Rectal smooth muscle tissue (tissue), 1 donor: ENCODE data around the gene EHD1.

Experiments used
- H3K27ac ChIP-seq: one replicate; pipeline ENCODE4 v1.7.0; 2013; ENCODE audit warnings: low read depth, low read length, inconsistent platforms
- H3K27me3 ChIP-seq: one replicate; pipeline ENCODE4 v1.7.0; 2013; ENCODE audit warnings: low read length; ENCODE audit not compliant: control insufficient read depth, insufficient read depth
- H3K36me3 ChIP-seq: one replicate; pipeline ENCODE4 v1.7.0; 2013; ENCODE audit warnings: low read length; ENCODE audit not compliant: control insufficient read depth, insufficient read depth
- H3K4me1 ChIP-seq: one replicate; pipeline ENCODE4 v1.7.0; 2013; ENCODE audit warnings: low read length; ENCODE audit not compliant: control insufficient read depth, insufficient read depth
- H3K4me3 ChIP-seq: one replicate; pipeline ENCODE4 v1.7.0; 2013; ENCODE audit warnings: low read length
- H3K9ac ChIP-seq: one replicate; pipeline ENCODE4 v1.7.0; 2013; ENCODE audit warnings: low read length

EHD1 gene

GRCh38 chr11:64916775-64917662 lies 38.6 kb upstream of the EHD1 start, which contains the start of gene ATG2A:
ATG2A (minus strand) TSS chr11:64917209; CDS start chr11:64917135, 74 bp downstream.
- Histone ChIP-seq H3K4me3 (peak within 1 kb of the TSS; percentile 94), H3K27ac (peak within 1 kb of the TSS; percentile 82), H3K9ac (peak within 1 kb of the TSS; percentile 93)

GRCh38 chr11:64916040-64916774 lies 37.8 kb upstream of the EHD1 start:
- peak overlapping the region; percentile 70 for H3K27ac ChIP-seq
- H3K27me3 ChIP-seq = no peaks in the 10 kb centered on the region
- peak overlapping the region; percentile 94 for H3K4me3 ChIP-seq
- peaks cover 9% of the 10 kb centered on the region for H3K4me1 ChIP-seq
- H3K36me3 ChIP-seq = peaks cover 20% of the 10 kb centered on the region
- peak overlapping the region; percentile 93 for H3K9ac ChIP-seq

More at GRCh38 chr11:64916775-64917662, 38.6 kb upstream of the EHD1 start, which contains the start of gene ATG2A:
- Histone ChIP-seq H3K4me1 (peaks cover 9% of the 10 kb centered on the region), H3K36me3 (peaks cover 12% of the 10 kb centered on the region), H3K27me3 (no peaks in the 10 kb centered on the region)

GRCh38 chr11:64915376-64915887 lies 37.0 kb upstream of the EHD1 start:
- H3K27ac ChIP-seq = no peak overlapping the region
- H3K4me3 ChIP-seq = peak overlapping the region; percentile 94
- H3K9ac ChIP-seq = no peak overlapping the region
- H3K27me3 ChIP-seq = no peaks in the 10 kb centered on the region
- peaks cover 9% of the 10 kb centered on the region for H3K4me1 ChIP-seq
- H3K36me3 ChIP-seq = peaks cover 28% of the 10 kb centered on the region

- no peak overlapping the region for H3K9ac ChIP-seq
- no peak overlapping the region for H3K27ac ChIP-seq
- H3K36me3 ChIP-seq = peaks cover 36% of the 10 kb centered on the region
- peaks cover 9% of the 10 kb centered on the region for H3K4me1 ChIP-seq
- no peaks in the 10 kb centered on the region for H3K27me3 ChIP-seq
- H3K4me3 ChIP-seq = no peak overlapping the region
These were observed 35.7 kb upstream of the EHD1 start for GRCh38 chr11:64914123-64914522.

DNA sequence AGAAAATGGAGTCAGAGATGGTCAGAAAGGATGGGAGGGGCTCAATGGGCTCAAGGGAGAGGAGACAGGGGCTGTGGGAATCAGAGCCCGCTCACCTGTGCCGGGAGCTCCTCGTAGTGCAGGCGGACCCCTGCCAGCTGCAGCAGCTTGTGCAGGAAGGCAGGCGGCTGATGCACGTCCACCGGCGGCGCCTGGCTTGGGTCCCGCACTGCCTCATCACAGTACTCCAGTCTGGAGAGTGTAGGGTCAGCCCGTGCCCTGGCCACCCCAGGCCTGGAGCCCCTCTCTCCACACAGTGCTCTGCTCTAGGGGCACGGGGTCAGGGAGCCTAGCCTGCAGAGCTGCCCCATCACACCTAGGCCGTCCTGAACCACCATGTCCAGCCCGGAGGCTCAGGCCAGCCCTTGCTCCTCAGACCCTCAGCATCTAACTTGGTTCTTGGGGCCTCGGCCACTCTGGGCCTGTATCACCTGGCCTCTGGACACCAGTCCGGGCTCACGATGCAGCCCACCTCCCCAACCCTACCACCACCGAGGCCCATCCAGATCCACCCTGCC lies 34.8 kb upstream of the EHD1 start:
- no peak overlapping the region for H3K4me3 ChIP-seq
- no peak overlapping the region for H3K9ac ChIP-seq
- no peak overlapping the region for H3K27ac ChIP-seq
- no peaks in the 10 kb centered on the region for H3K27me3 ChIP-seq
- peaks cover 43% of the 10 kb centered on the region for H3K36me3 ChIP-seq
- peaks cover 9% of the 10 kb centered on the region for H3K4me1 ChIP-seq

DNA sequence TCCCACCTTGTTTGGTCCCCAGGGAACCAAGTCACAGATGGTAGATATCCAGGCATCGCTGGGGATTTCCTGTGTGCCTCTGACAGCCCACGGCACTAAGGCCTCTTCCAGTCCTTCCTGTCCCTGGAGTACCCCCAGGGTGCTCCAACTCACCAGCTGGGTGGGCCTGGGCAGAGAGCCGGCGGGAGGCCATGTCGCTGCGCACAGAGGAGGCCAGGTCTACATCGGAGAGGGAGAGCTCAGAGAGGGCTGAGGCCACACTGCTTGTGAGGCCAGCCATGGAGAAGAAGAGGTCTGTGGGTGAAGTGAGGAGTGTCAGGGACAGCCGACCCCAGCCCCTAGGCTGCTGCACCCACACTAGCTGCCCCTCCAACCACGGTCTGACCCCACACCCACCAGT lies 33.3 kb upstream of the EHD1 start:
- H3K4me1 ChIP-seq = peaks cover 9% of the 10 kb centered on the region
- peaks cover 53% of the 10 kb centered on the region for H3K36me3 ChIP-seq
- no peak overlapping the region for H3K27ac ChIP-seq
- H3K27me3 ChIP-seq = no peaks in the 10 kb centered on the region
- no peak overlapping the region for H3K9ac ChIP-seq
- no peak overlapping the region for H3K4me3 ChIP-seq

DNA sequence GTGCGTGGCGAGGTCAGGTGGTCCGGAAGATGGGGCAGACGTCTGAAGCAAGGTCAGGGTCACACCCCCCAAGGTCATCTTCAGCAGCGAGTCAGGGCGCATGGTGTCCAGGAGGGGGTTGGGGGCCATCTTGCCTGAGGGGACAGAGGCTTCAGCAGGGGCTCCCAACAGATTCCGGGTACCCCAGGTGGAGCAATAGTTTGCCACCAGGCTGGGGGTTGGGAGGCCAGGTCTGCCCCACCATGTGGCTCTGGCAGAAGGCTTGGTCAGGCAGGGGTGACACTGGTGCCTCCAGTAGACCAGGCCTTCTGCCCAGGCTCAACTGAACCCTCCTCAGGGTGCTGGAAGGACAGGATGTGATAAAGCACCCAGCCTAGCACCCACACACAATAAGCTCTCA lies 32.7 kb upstream of the EHD1 start:
- peaks cover 6% of the 10 kb centered on the region for H3K4me1 ChIP-seq
- H3K36me3 ChIP-seq = peaks cover 58% of the 10 kb centered on the region
- H3K4me3 ChIP-seq = no peak overlapping the region
- no peak overlapping the region for H3K27ac ChIP-seq
- H3K27me3 ChIP-seq = no peaks in the 10 kb centered on the region
- H3K9ac ChIP-seq = no peak overlapping the region

DNA sequence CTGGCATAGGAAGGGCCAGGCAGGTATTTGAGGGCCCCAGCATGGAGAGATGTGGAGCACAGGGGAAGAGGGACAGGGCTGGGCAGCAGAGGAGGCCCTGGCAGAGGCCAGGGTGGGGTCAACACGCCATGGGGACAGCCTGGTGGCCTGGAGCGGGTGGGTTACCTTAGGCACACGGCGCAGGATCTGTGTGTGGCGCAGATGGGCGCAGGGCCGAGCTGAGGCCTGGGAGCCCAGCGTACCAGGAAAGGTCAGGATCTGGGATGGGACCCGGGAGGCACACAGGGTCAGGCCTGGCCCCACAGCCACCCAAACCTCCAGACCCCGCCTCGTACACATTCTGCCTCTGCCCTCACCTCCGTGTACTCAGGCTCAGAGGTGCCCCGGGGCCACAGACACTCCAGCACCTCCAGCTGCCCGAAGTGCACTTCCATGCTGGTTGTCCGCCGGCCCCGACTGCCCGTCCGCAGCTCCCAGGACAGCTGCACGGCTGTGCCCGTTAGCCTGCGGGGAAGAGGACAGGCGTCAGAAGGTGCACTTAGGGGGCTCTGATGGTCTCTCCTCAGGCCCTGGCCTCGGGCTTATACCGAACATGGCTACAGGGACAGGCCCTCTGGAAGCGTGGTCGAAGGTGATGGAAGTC lies 32.2 kb upstream of the EHD1 start:
- Histone ChIP-seq H3K4me3 (no peak overlapping the region), H3K27me3 (no peaks in the 10 kb centered on the region), H3K27ac (no peak overlapping the region), H3K9ac (no peak overlapping the region), H3K36me3 (peaks cover 62% of the 10 kb centered on the region), H3K4me1 (peaks cover under 1% of the 10 kb centered on the region)

- peaks cover 62% of the 10 kb centered on the region for H3K36me3 ChIP-seq
- H3K27ac ChIP-seq = no peak overlapping the region
- H3K9ac ChIP-seq = no peak overlapping the region
- no peak overlapping the region for H3K4me3 ChIP-seq
- H3K27me3 ChIP-seq = no peaks in the 10 kb centered on the region
- no peaks in the 10 kb centered on the region for H3K4me1 ChIP-seq
These were observed 31.4 kb upstream of the EHD1 start for GRCh38 chr11:64909653-64910343.

GRCh38 chr11:64908766-64909165 lies 30.3 kb upstream of the EHD1 start:
- Histone ChIP-seq H3K4me3 (no peak overlapping the region), H3K4me1 (no peaks in the 10 kb centered on the region), H3K27ac (no peak overlapping the region), H3K27me3 (no peaks in the 10 kb centered on the region), H3K36me3 (peaks cover 62% of the 10 kb centered on the region), H3K9ac (no peak overlapping the region)

GRCh38 chr11:64906314-64906635 lies 27.9 kb upstream of the EHD1 start:
- H3K27me3 ChIP-seq = no peaks in the 10 kb centered on the region
- no peaks in the 10 kb centered on the region for H3K4me1 ChIP-seq
- H3K27ac ChIP-seq = no peak overlapping the region
- H3K4me3 ChIP-seq = no peak overlapping the region
- no peak overlapping the region for H3K9ac ChIP-seq
- peaks cover 49% of the 10 kb centered on the region for H3K36me3 ChIP-seq
